Kidney epithelial cell (primary cell): Measurements from ENCODE around the gene CDK10. TPM values are rescaled to one million over a fixed set of nuclear protein-coding genes. Genes with fewer than 3 reads are reported as not detected.

Experiments
- DNase-seq: peaks from one replicate; pipeline ENCODE4 v3.0.0-alpha.2; 2010; ENCODE audit warnings: low read depth
- H3K27me3 ChIP-seq: 2 replicates; pipeline ENCODE4 v1.6.0; 2011; ENCODE audit warnings: low read length; ENCODE audit not compliant: control insufficient read depth, insufficient read depth
- H3K36me3 ChIP-seq: 2 replicates; pipeline ENCODE4 v1.5.1; 2011; ENCODE audit warnings: low read length; ENCODE audit not compliant: control insufficient read depth, insufficient read depth
- H3K4me3 ChIP-seq: 2 replicates; pipeline ENCODE4 v1.5.1; 2011; ENCODE audit warnings: low read depth, mild to moderate bottlenecking, control low read depth, low read length
- CTCF ChIP-seq: IDR thresholded peaks from 2 replicates; pipeline ENCODE4 v1.5.1; 2011; ENCODE audit warnings: mild to moderate bottlenecking, moderate library complexity, low read length, control low read depth, inconsistent platforms; ENCODE audit not compliant: insufficient read depth, poor library complexity, severe bottlenecking
- total RNA-seq: library from RNA; depleted of rRNA; stranded (reverse); fragments of >200 nt; gene quantifications from 2 replicates; pipeline ENCODE4 v1.2.3, GENCODE V29; 2015

CDK10 gene
- total RNA-seq, 1 donor from 2014 or later: 50.5 TPM

DNA sequence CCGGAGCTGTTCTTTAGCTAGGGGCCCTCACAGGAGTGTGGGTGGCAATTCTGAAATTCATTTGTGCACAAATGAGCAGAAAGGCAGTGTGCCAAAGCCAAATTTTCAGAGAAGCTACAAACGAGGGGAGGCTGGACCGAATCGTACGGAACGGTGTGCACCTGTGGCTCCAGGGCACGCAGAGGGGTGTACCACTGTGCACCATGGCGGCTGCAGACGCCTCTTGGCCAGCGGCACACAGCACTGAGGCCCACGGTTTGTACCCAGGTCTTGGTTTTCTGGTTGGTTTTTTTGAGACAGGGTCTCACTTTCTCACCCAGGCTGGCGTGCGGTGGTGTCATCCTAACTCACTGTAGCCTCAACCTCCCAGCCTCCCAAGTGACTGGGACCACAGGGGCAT, 43.9 kb upstream of the CDK10 start:
- no peak for TF ChIP-seq CTCF
- Histone ChIP-seq H3K27me3 (no peaks in the 10 kb centered on the region), H3K36me3 (peaks cover 1% of the 10 kb centered on the region), H3K4me3 (no peak overlapping the region)
- no peak for DNase-seq

DNA sequence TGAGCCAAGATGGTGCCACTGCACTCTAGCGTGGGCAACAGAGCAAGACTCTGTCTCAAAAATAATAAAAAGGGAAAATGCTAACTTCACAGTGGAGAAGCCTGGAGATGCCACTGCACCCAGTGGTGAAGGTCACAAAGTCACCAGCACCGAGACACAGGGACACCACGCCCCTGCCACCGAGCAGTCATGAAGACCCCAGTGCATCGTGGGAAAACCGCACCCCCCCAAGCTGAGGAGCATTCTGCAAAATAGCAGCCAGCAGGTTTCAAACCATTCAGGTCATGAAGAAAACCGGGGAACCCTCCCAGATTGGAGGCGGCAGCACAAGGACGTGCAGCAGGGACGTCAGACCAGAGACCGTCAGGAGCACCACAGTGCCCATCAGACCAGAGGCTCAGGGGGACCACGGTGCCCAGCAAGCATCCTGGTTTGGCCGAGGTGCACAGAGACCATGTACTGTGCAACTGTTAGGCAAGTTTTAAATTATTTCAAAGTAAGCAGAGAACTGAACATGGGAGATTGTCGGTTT, 42.7 kb upstream of the CDK10 start:
- no peak for TF ChIP-seq CTCF
- peaks cover 1% of the 10 kb centered on the region for H3K36me3 ChIP-seq
- no peaks in the 10 kb centered on the region for H3K27me3 ChIP-seq
- H3K4me3 ChIP-seq: no peak overlapping the region
- DNase-seq: no peak

GRCh38 chr16:89645122-89645521, 41.4 kb upstream of the CDK10 start:
- H3K4me3 ChIP-seq: no peak overlapping the region
- DNase-seq: no peak
- H3K27me3 ChIP-seq: no peaks in the 10 kb centered on the region
- no peak for TF ChIP-seq CTCF
- peaks cover 1% of the 10 kb centered on the region for H3K36me3 ChIP-seq

GRCh38 chr16:89646270-89646669, 40.2 kb upstream of the CDK10 start:
- Histone ChIP-seq H3K27me3 (no peaks in the 10 kb centered on the region), H3K36me3 (peaks cover 1% of the 10 kb centered on the region), H3K4me3 (no peak overlapping the region)
- DNase-seq: no peak
- no peak for TF ChIP-seq CTCF

GRCh38 chr16:89646906-89647305, 39.6 kb upstream of the CDK10 start:
- no peak for TF ChIP-seq CTCF

GRCh38 chr16:89651584-89651983, 34.9 kb upstream of the CDK10 start:
- no peak for TF ChIP-seq CTCF
- Histone ChIP-seq H3K27me3 (no peaks in the 10 kb centered on the region), H3K36me3 (peaks cover under 1% of the 10 kb centered on the region), H3K4me3 (no peak overlapping the region)
- DNase-seq: no peak

More at GRCh38 chr16:89646906-89647305, 39.6 kb upstream of the CDK10 start:
- no peak overlapping the region for H3K4me3 ChIP-seq
- DNase-seq: no peak
- H3K27me3 ChIP-seq: no peaks in the 10 kb centered on the region
- peaks cover 1% of the 10 kb centered on the region for H3K36me3 ChIP-seq
